ENCODE data around the gene ZNF580. TPM values are rescaled to one million over a fixed set of nuclear protein-coding genes. Genes with fewer than 3 reads are reported as not detected.

Gene ZNF580
- total and polyA plus RNA-seq, 2 of the 13 experiments (the other 11 are each of a cell fraction or from before 2014, with no cell fraction given), result 4.4 to 6.0 TPM

DNA sequence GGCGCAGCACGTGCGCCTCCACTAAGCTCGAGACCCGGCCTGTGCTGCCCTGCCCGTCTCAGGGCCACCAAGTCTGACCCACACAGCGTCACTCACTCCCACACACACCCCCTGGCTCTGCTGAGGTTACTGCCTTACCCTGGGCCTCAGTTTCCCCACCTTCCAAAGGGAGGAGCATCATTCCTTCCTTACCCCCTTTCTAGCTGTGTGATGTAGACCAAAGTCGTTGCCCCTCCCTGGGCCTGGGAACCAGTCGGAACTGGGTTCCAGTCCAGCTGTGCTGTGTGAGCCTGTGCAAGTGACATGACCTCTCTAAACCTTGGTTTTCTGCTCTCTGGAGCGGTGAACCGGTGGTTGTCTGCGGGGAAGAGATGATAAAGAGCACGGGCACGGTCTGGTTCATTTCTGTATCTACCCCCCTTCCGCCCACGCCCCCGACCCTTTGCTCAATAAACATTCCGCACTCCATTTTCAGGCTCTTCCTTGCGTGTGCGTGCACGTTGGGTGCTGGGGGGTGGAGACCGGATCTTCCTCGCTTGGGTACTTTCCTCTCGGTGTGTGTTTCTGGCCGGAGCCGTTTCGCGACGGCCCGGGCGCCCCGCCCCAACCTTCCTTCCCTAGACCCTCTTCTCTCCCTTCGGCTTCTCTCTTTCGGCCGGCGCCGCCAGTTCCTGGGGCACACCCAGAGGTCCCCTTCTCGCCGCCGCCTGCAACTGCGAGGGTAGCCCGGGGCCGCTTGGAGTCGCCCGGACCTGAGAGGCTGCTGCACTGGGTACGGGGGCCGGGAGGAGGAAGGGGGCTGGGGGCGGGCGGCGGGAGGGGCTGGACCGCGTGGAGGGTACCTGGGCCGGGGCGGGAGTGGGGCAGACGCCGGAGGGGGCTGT is 2.4 kb downstream of the ZNF580 start, which contains the start of gene ZNF581 (continued):
- 0 out of 2 replicates have a peak, but pooled peaks have one; percentile 62 for TF ChIP-seq MYC (CRISPR knock-in tag; IDR thresholded peaks at IDR 0.05; ENCODE audit: borderline replicate concordance)
- TF ChIP-seq ZFX (CRISPR knock-in tag; IDR thresholded peaks at IDR 0.05; ENCODE audit: low read depth), result peak; percentile 65
- no peak for TF ChIP-seq SRSF9 (IDR thresholded peaks at IDR 0.05; ENCODE audit: borderline replicate concordance, insufficient read depth, low read depth, low read length, poor library complexity, severe bottlenecking)
- TF ChIP-seq, protein P1, sequence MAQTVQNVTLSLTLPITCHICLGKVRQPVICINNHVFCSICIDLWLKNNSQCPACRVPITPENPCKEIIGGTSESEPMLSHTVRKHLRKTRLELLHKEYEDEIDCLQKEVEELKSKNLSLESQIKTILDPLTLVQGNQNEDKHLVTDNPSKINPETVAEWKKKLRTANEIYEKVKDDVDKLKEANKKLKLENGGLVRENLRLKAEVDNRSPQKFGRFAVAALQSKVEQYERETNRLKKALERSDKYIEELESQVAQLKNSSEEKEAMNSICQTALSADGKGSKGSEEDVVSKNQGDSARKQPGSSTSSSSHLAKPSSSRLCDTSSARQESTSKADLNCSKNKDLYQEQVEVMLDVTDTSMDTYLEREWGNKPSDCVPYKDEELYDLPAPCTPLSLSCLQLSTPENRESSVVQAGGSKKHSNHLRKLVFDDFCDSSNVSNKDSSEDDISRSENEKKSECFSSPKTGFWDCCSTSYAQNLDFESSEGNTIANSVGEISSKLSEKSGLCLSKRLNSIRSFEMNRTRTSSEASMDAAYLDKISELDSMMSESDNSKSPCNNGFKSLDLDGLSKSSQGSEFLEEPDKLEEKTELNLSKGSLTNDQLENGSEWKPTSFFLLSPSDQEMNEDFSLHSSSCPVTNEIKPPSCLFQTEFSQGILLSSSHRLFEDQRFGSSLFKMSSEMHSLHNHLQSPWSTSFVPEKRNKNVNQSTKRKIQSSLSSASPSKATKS (CRISPR knock-in tag; IDR thresholded peaks at IDR 0.05), result no peak
- TF ChIP-seq ZNF253 (CRISPR knock-in tag; IDR thresholded peaks at IDR 0.05; ENCODE audit: borderline replicate concordance), result no peak
- TF ChIP-seq, protein P2, sequence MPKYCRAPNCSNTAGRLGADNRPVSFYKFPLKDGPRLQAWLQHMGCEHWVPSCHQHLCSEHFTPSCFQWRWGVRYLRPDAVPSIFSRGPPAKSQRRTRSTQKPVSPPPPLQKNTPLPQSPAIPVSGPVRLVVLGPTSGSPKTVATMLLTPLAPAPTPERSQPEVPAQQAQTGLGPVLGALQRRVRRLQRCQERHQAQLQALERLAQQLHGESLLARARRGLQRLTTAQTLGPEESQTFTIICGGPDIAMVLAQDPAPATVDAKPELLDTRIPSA (CRISPR knock-in tag; IDR thresholded peaks at IDR 0.05; ENCODE audit: borderline replicate concordance), result peak; percentile 20; the same call in 1 of the 2 replicates
- TF ChIP-seq, protein P3, sequence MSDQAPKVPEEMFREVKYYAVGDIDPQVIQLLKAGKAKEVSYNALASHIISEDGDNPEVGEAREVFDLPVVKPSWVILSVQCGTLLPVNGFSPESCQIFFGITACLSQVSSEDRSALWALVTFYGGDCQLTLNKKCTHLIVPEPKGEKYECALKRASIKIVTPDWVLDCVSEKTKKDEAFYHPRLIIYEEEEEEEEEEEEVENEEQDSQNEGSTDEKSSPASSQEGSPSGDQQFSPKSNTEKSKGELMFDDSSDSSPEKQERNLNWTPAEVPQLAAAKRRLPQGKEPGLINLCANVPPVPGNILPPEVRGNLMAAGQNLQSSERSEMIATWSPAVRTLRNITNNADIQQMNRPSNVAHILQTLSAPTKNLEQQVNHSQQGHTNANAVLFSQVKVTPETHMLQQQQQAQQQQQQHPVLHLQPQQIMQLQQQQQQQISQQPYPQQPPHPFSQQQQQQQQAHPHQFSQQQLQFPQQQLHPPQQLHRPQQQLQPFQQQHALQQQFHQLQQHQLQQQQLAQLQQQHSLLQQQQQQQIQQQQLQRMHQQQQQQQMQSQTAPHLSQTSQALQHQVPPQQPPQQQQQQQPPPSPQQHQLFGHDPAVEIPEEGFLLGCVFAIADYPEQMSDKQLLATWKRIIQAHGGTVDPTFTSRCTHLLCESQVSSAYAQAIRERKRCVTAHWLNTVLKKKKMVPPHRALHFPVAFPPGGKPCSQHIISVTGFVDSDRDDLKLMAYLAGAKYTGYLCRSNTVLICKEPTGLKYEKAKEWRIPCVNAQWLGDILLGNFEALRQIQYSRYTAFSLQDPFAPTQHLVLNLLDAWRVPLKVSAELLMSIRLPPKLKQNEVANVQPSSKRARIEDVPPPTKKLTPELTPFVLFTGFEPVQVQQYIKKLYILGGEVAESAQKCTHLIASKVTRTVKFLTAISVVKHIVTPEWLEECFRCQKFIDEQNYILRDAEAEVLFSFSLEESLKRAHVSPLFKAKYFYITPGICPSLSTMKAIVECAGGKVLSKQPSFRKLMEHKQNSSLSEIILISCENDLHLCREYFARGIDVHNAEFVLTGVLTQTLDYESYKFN (CRISPR knock-in tag; conservative IDR thresholded peaks at IDR 0.05), result peak; percentile 37; the same call in 1 of the 2 replicates
- peak; percentile 67; the same call in 1 of the 2 replicates for TF ChIP-seq ZNF317 (CRISPR knock-in tag; IDR thresholded peaks at IDR 0.05)
- TF ChIP-seq RXRA (CRISPR knock-in tag; IDR thresholded peaks at IDR 0.05), result no peak
- TF ChIP-seq FOXA1 (IDR thresholded peaks at IDR 0.05), result no peak
- TF ChIP-seq FOXA1 (CRISPR knock-in tag; IDR thresholded peaks at IDR 0.05), result no peak
- TF ChIP-seq ZSCAN31 (CRISPR knock-in tag; IDR thresholded peaks at IDR 0.05; ENCODE audit: low read depth), result 0 out of 2 replicates have a peak, but pooled peaks have one; percentile 58
- TF ChIP-seq KLF16 (CRISPR knock-in tag; IDR thresholded peaks at IDR 0.05), result peak in 1 of 2 experiments; percentile 94; a peak in 2 of 4 replicates
- TF ChIP-seq ZNF792 (CRISPR knock-in tag; IDR thresholded peaks at IDR 0.05), result peak; percentile 69; the same call in 1 of the 2 replicates
- no peak for TF ChIP-seq MAFF (IDR thresholded peaks at IDR 0.05; ENCODE audit: low read depth, low read length)
- peak; percentile 31; the same call in 1 of the 2 replicates for TF ChIP-seq ZNF782 (CRISPR knock-in tag; IDR thresholded peaks at IDR 0.05; ENCODE audit: borderline replicate concordance)
- TF ChIP-seq, protein P4, sequence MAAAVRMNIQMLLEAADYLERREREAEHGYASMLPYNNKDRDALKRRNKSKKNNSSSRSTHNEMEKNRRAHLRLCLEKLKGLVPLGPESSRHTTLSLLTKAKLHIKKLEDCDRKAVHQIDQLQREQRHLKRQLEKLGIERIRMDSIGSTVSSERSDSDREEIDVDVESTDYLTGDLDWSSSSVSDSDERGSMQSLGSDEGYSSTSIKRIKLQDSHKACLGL (CRISPR knock-in tag; IDR thresholded peaks at IDR 0.05), result no peak; the same call in 1 of the 2 replicates
- TF ChIP-seq, protein P5, sequence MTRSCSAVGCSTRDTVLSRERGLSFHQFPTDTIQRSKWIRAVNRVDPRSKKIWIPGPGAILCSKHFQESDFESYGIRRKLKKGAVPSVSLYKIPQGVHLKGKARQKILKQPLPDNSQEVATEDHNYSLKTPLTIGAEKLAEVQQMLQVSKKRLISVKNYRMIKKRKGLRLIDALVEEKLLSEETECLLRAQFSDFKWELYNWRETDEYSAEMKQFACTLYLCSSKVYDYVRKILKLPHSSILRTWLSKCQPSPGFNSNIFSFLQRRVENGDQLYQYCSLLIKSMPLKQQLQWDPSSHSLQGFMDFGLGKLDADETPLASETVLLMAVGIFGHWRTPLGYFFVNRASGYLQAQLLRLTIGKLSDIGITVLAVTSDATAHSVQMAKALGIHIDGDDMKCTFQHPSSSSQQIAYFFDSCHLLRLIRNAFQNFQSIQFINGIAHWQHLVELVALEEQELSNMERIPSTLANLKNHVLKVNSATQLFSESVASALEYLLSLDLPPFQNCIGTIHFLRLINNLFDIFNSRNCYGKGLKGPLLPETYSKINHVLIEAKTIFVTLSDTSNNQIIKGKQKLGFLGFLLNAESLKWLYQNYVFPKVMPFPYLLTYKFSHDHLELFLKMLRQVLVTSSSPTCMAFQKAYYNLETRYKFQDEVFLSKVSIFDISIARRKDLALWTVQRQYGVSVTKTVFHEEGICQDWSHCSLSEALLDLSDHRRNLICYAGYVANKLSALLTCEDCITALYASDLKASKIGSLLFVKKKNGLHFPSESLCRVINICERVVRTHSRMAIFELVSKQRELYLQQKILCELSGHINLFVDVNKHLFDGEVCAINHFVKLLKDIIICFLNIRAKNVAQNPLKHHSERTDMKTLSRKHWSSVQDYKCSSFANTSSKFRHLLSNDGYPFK (CRISPR knock-in tag; IDR thresholded peaks at IDR 0.05; ENCODE audit: borderline replicate concordance), result peak; percentile 70
